GM12892 (cell line): ENCODE results near the gene CCDC39.

ENCODE experiments used
- POLR2A ChIP-seq: IDR thresholded peaks from 2 replicates; pipeline ENCODE4 v1.6.1; 2011; ENCODE audit warnings: low read depth, low read length, control low read depth
- TAF1 ChIP-seq: IDR thresholded peaks from 2 replicates; pipeline ENCODE4 v1.6.1; 2011; ENCODE audit warnings: low read depth, mild to moderate bottlenecking, control low read depth, low read length, borderline replicate concordance

DNA sequence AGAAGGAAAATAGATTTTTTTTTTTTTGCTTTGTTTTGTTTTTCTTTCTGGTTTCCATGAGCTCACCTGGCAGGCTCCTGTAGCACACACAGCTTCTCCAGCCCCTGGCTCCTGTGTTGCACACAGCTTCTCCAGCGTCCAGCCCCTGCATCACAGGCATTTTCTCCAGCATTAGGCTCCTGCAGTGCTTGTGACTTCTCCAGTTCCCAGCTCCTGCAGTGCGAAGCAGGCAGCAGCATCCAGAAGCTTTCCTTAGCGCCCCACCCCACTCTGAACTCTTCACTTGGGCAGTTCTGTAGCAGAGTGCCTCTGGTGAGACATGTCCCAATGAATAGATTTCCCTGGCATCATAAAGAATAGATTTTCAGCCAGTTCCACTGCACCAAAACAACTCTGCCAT, 5.5 kb upstream of the CCDC39 start:
- TF ChIP-seq POLR2A = no peak
- TF ChIP-seq TAF1 = no peak
